GM19240 (cell line): ENCODE measurements around the gene B4GALNT4.
A peak's percentile ranks its signal among the peaks of the same experiment; 100 is the strongest.
"Not testable (repeated sequence)": the region's sequence is repeated elsewhere in the genome, so short reads cannot be mapped to it uniquely, and the experiment has no call there.

Experiments used
- DNase-seq: peaks from one replicate; pipeline ENCODE4 v3.0.0; 2011; ENCODE audit warnings: low spot score; ENCODE audit not compliant: insufficient read length

B4GALNT4 gene

GRCh38 chr11:392102-392777 lies 22.9 kb downstream of the B4GALNT4 start:
- no peak for DNase-seq

GRCh38 chr11:393219-394033 lies 24.1 kb downstream of the B4GALNT4 start:
- no peak for DNase-seq

- no peak for DNase-seq
Measured at GRCh38 chr11:394034-394857, 24.9 kb downstream of the B4GALNT4 start, which contains the start of gene PKP3. PKP3 (plus strand) TSS chr11:394209; CDS start chr11:394293, 84 bp downstream.

- no peak for DNase-seq
Measured at GRCh38 chr11:394858-395655, 25.8 kb downstream of the B4GALNT4 start.

GRCh38 chr11:395866-396265 lies 26.6 kb downstream of the B4GALNT4 start:
- no peak for DNase-seq

- peak; percentile 45 for DNase-seq
Measured at GRCh38 chr11:396511-396947, 27.2 kb downstream of the B4GALNT4 start.

- peak; percentile 94 for DNase-seq
Measured at GRCh38 chr11:396948-397548, 27.7 kb downstream of the B4GALNT4 start.

- DNase-seq: no peak
Measured at GRCh38 chr11:398826-399225, 29.5 kb downstream of the B4GALNT4 start.

- no peak for DNase-seq
Measured at GRCh38 chr11:399731-400211, 30.5 kb downstream of the B4GALNT4 start.

GRCh38 chr11:400241-400689 lies 31.0 kb downstream of the B4GALNT4 start:
- no peak for DNase-seq

- DNase-seq: not testable (repeated sequence)
Measured at GRCh38 chr11:401196-401595, 31.9 kb downstream of the B4GALNT4 start.

- no peak for DNase-seq
Measured at GRCh38 chr11:403021-403760, 33.9 kb downstream of the B4GALNT4 start.

GRCh38 chr11:403761-404431 lies 34.6 kb downstream of the B4GALNT4 start:
- no peak for DNase-seq

- DNase-seq: no peak
Measured at GRCh38 chr11:404551-405264, 35.4 kb downstream of the B4GALNT4 start.

- no peak for DNase-seq
Measured at GRCh38 chr11:405323-405953, 36.1 kb downstream of the B4GALNT4 start.

GRCh38 chr11:405954-406795 lies 36.9 kb downstream of the B4GALNT4 start:
- DNase-seq: no peak
